HG03521 (cell line): Measurements from ENCODE around the gene FGD4.
"Not testable (repeated sequence)": the region's sequence is repeated elsewhere in the genome, so short reads cannot be mapped to it uniquely, and the experiment has no call there.

Source experiments
- ATAC-seq: cut with Tn5 transposase; IDR thresholded peaks from one replicate; pipeline ENCODE4 v1.9.1; 2021; ENCODE audit warnings: mild to moderate bottlenecking, moderate library complexity; ENCODE audit not compliant: unreplicated experiment

Gene FGD4

DNA sequence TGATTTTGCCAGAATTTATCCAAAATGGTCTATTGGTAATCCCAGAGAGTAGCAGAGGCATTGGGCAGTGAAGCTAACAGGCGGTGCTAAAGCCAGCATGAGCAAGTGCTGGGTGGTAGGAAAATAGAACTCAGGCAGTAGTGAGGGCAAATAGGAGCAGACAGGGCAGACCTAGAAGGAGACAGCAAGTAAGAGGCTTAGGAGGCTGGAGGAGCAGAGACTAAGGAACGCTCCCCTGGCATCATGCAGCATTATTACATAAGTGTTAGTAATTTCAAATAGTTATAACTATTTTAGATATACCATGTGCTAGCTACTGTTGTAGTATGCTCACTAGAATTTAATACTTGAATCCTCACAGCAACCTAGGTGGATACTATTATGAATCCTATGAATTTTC, 151.7 kb downstream of the FGD4 start:
- no peak for ATAC-seq

DNA sequence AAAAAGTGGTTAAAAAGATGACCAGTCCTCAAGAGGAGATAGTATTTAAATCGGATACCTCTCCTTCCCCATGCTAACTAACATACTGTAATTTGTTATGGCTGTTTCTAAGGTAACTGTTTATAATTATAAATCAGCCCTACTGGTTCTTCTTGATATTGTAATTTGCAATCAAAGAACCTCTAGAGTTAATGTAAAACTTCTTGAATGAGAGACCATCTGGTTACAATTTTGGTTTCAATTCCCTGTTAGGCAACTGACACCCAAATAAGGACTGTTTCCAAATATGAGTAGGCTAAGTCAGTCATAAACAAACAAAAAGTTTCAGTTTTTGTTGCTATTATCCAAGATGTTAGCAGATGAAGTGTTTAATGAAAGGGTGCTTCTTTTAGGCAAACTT, 159.5 kb downstream of the FGD4 start:
- ATAC-seq, result peak; percentile 97

- no peak for ATAC-seq
Observed at GRCh38 chr12:32559434-32559833, 160.1 kb downstream of the FGD4 start.

DNA sequence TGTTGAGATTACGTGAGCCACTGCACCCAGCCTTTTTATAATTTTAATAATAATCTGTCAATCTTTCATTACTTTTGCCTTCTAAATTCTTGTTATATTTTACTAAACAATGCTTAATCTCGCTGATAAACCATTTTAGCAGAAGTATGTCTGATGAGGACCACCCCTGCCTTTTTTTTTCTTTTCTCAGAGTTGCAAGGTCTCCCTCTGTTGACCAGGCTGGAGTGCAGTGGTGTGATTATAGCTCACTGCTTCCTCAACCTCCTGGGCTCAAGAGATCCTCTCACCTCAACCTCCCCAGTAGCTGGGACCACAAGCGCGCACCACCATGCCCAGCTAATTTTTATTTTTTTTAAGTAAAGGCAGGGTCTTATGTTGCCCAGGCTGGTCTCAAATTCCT, 161.2 kb downstream of the FGD4 start:
- no peak for ATAC-seq

DNA sequence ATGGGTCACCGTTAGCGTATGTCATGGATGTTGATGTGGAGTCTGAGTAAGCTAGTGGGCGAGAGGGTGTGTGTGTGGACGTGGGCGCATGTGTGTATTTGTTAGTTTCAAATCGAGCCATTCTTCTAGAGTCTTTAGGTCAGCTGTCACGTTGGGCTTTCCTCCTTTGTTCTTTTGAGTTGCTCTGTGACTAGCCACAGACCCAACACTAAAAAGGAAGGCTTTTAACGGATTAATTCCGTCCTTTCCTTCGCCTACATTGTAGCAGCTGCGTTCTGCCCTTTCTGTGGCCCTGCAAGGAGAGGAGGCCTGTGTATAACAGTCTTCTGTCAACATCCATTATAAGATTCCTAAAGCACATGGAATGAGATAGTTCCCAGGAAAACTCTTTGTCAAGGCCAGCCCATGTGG, 162.6 kb downstream of the FGD4 start:
- ATAC-seq, result no peak

DNA sequence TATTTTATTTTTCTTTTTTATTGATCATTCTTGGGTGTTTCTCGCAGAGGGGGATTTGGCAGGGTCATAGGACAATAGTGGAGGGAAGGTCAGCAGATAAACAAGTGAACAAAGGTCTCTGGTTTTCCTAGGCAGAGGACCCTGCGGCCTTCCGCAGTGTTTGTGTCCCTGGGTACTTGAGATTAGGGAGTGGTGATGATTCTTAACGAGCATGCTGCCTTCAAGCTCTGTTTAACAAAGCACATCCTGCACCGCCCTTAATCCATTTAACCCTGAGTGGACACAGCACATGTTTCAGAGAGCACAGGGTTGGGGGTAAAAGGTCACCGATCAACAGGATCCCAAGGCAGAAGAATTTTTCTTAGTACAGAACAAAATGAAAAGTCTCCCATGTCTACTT, 163.1 kb downstream of the FGD4 start:
- not testable (repeated sequence) for ATAC-seq

- no peak for ATAC-seq
Observed at GRCh38 chr12:32566663-32567295, 167.4 kb downstream of the FGD4 start.

GRCh38 chr12:32567296-32567674, 167.9 kb downstream of the FGD4 start:
- ATAC-seq, result no peak

GRCh38 chr12:32568228-32568627, 168.9 kb downstream of the FGD4 start:
- ATAC-seq, result no peak

DNA sequence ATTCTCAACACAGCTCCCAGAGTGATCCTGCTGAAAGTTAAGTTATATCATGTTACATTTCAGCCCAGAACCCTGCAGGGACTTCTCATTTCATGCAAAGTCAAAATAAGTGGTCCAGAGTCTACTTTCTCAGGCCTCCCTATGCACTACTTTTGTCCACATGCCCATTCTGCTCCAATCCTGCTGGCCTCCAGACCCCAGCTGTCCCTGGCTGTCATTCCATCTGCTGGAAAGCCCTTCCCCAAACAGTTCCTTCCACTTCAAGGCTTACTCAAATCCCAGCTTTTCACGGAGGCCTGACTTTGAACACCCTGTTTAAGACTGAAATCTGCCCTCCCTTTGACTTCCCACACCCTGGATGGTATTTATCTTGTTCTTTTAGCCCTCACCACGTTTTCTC, 169.9 kb downstream of the FGD4 start:
- no peak for ATAC-seq

- ATAC-seq, result no peak
Observed at GRCh38 chr12:32574585-32574984, 175.2 kb downstream of the FGD4 start.

- ATAC-seq, result no peak
Observed at GRCh38 chr12:32577328-32577727, 178.0 kb downstream of the FGD4 start.

- no peak for ATAC-seq
Observed at GRCh38 chr12:32583534-32583933, 184.2 kb downstream of the FGD4 start.

GRCh38 chr12:32585680-32586079, 186.3 kb downstream of the FGD4 start:
- ATAC-seq, result no peak

DNA sequence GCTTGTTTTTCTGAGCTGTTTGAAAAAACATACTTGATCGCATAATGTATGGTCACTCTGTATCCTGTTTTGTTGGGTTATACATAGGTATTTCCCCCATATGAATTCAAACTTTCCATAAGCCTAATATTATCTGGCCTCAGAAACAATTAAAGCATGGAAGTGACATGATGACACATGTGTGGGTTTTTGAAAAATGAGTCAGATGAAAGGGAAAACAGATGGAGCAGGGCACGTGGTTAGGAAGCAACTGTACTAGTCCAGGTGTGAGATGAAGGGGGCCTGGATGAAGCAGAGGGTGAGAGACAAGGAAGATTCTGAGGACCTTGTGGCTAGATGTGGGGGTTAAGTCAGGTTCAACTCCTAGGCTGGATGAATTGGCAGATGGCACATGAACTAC, 187.0 kb downstream of the FGD4 start:
- no peak for ATAC-seq

DNA sequence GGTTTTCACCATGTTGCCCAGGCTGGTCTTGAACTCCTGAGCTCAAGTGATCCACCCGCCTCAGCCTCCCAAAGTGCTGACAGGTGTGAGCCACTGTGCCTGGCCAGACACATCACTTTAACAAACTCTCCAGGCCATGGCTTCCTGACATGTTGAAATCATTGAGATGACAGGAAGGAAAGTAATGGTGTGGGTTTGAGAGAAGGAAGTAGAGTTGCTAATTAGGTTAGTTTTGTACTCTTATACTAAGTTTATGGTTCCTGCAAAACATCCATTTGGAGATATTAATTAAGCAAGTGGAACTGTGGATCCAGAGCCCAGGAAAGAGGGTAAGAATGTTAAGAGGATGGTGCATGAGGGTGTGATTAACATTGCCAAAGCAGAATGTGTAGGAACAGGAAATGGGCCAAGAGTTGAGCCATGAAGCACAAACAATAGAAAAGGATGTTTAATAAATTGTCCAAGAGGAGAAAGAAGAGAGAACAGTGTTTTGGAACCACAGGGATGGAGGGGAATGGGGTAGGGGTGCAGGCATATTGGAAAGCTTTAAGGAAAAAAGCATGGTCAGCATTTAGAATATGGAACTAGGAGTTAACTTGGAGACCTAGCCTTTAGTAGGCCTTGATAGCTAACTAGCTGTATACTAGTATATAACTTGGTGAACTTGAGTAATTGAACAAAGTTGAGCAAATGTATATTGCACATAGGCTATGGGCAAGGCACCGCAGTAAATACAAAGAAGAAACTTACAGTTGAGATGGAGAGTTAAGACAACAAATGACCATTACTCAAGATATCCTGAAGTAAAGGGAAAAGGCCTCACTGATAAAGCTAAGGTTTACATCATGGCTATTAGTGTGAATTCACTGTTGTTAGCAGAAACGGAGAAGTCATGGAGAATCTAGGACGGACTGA, 188.5 kb downstream of the FGD4 start:
- ATAC-seq, result no peak

- no peak for ATAC-seq
Observed at GRCh38 chr12:32588604-32589003, 189.2 kb downstream of the FGD4 start.

DNA sequence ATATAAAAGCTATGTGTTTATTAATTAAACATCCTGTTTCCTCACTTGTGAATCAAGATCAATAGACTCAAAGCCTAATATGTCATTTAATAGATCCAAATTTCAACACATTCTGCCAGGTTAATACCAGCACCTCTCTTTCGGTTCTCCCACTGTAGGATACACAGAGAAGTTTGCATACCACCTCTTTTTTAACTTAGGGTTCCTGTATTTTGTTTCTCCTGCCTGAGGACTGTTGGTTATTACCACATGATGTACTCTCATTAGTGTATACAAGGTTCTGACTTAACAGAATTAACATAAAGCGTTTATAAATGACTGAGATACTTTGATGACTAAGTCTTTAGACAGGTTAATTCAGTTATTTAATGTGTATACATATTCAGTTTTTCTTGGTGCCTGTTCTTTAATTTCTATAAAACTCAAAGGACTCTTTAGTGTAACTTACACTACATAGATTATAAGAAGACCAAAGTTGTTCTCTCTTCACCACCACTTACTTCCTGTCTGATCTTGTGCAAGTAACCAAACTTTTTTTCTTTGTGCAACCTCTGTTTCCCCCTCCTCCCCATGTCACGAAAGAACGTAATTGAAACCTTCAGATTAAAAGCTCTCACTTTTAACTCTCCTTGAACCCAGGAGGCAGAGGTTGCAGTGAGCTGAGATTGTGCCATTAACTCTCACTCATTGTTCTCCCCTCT, 190.0 kb downstream of the FGD4 start:
- no peak for ATAC-seq

DNA sequence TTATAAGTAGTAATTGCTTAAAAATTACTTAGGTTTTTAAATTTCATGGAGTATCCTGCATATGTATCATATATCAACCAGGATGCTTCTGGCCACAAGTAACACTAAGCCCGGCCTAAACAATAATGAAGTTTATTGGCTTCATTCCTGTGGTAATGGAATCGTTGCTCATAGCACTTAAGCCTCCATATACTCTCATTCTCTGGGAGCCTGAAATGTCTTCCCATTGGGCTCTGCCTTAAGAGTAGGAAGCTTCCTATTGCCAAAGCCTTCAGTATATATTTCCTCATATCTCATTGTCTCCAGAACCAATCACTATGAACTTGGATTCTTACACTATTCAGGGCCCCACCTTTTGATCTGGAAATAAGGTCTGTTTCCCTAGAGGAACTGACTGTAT, 195.9 kb downstream of the FGD4 start:
- ATAC-seq, result no peak

DNA sequence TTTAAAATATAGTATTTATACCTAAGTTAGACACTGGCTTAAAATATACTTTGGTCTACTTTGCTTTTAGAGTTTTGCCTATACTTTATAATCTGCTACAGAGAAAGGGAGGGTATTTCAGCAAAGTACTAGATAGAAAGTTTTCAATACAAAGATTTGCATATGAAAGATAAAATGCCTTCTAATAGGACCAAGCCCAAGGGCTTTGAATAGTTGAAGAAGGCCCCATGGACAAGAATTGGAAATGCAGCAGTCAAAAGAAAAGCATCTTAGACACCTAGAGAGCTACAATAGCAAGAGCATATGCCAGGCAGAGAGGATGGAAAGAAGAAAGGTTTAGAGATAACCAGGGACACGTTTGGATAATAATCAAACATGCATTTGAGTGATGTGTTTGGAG, 196.7 kb downstream of the FGD4 start:
- ATAC-seq, result no peak

DNA sequence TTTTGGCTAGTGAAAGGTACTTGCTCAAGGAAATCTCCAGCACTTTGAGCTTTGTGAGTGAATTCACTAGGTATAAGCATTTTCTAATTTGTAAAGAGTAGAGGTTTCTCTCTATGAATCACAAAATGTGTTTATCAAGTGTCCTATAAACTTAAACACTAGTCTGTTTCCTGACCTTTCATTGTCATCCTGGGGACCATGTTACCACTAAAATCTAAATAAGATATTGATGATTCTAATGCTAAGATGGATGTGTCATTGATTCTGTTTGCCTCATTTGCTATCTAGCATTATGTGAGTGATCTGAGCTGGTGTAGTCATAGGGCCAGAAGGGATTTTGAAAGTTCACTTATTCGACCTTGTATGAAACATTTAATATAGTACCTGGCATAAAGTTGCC, 199.3 kb downstream of the FGD4 start:
- ATAC-seq, result no peak

DNA sequence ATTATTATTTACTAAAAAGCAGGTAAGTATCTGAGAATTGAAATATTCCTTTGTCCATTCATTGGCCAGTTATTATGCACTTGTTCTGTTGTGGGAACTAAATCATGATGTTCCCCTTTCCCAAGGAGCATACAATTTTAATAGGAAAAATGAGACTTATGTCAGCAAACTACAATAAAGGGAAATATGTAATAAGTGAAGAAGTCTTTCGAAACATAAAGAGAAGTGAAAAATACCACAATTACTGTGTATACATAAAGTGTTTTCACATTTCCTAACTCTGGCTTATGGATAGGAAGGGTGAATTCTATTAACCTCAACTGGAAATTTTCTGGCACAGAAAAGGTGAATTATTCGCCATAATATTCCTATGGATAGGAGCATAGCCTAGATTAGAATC, 201.3 kb downstream of the FGD4 start:
- no peak for ATAC-seq
